HG02852 (cell line): ENCODE data around the gene ZNF32.
"Not testable (repeated sequence)": the region's sequence is repeated elsewhere in the genome, so short reads cannot be mapped to it uniquely, and the experiment has no call there.

Experiments used
- ATAC-seq: cut with Tn5 transposase; IDR thresholded peaks from one replicate; pipeline ENCODE4 v1.9.1; 2021; ENCODE audit warnings: mild to moderate bottlenecking, moderate library complexity; ENCODE audit not compliant: unreplicated experiment

The ZNF32 gene

GRCh38 chr10:43635816-43636215, 12.9 kb downstream of the ZNF32 start:
- not testable (repeated sequence) for ATAC-seq

GRCh38 chr10:43628956-43629355, 19.7 kb downstream of the ZNF32 start:
- ATAC-seq = no peak

- no peak for ATAC-seq
Observed at GRCh38 chr10:43627942-43628341, 20.7 kb downstream of the ZNF32 start.

- no peak for ATAC-seq
Observed at GRCh38 chr10:43623351-43623750, 25.3 kb downstream of the ZNF32 start.

GRCh38 chr10:43622038-43622437, 26.6 kb downstream of the ZNF32 start:
- ATAC-seq = no peak

- ATAC-seq = no peak
Observed at GRCh38 chr10:43619368-43619767, 29.3 kb downstream of the ZNF32 start.

GRCh38 chr10:43616697-43617370, 31.8 kb downstream of the ZNF32 start:
- no peak for ATAC-seq

- no peak for ATAC-seq
Observed at GRCh38 chr10:43610636-43611035, 38.0 kb downstream of the ZNF32 start.

- no peak for ATAC-seq
Observed at GRCh38 chr10:43607199-43607573, 41.5 kb downstream of the ZNF32 start.

- ATAC-seq = peak; percentile 98
Observed at GRCh38 chr10:43606323-43607198, 42.1 kb downstream of the ZNF32 start, which contains the start of gene ZNF485. Gene ZNF485 (plus strand): TSS chr10:43606438. CDS start chr10:43607051, 613 bp downstream.

- ATAC-seq = peak; percentile 16
Observed at GRCh38 chr10:43605850-43606322, 42.8 kb downstream of the ZNF32 start.

- not testable (repeated sequence) for ATAC-seq
Observed at GRCh38 chr10:43601576-43601975, 47.1 kb downstream of the ZNF32 start.

GRCh38 chr10:43599333-43599732, 49.3 kb downstream of the ZNF32 start:
- ATAC-seq = no peak

GRCh38 chr10:43598446-43598845, 50.2 kb downstream of the ZNF32 start:
- ATAC-seq = no peak

GRCh38 chr10:43596546-43596945, 52.1 kb downstream of the ZNF32 start:
- ATAC-seq = no peak

- ATAC-seq = peak; percentile 59
Observed at GRCh38 chr10:43595739-43596298, 52.9 kb downstream of the ZNF32 start.

GRCh38 chr10:43594944-43595589, 53.6 kb downstream of the ZNF32 start:
- peak; percentile 91 for ATAC-seq
